ENCODE measurements around the gene IFNLR1.
A peak's percentile ranks its signal among the peaks of the same experiment; 100 is the strongest.

IFNLR1 gene

DNA sequence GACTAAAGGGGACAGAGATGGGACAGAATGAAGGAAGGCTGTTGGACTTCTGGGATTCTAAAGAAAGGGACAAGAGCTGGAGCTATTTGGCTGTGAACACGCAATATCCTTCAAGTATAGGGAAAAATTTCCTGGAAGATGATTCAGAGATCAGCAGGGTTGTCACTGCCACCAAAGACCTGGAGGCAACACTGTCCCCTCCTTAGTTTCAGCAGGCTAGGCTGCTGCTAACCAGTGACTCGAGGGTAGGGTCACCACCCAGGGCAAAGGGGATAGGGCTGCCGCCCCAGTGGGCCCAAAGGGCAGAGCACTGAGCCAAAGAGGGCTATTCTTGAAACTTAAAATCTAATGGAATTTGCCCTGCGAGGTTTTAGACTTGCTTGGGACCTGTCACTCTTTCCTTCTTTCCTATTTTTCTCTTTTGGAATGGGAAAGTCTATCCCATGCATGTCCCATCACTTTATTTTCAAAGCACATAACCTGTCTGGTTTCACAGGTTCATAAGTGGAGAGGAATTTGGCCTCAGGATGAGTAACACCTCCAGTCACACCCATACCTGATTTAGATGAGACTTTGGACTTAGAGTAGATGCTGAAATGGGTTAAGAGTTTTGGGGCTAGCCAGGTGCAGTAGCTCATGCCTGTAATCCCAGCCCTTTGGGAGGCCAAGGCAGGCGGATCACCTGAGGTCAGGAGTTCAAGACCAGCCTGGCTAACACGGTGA lies 11.9 kb downstream of the IFNLR1 start:
- DNase-seq, result no peak

DNA sequence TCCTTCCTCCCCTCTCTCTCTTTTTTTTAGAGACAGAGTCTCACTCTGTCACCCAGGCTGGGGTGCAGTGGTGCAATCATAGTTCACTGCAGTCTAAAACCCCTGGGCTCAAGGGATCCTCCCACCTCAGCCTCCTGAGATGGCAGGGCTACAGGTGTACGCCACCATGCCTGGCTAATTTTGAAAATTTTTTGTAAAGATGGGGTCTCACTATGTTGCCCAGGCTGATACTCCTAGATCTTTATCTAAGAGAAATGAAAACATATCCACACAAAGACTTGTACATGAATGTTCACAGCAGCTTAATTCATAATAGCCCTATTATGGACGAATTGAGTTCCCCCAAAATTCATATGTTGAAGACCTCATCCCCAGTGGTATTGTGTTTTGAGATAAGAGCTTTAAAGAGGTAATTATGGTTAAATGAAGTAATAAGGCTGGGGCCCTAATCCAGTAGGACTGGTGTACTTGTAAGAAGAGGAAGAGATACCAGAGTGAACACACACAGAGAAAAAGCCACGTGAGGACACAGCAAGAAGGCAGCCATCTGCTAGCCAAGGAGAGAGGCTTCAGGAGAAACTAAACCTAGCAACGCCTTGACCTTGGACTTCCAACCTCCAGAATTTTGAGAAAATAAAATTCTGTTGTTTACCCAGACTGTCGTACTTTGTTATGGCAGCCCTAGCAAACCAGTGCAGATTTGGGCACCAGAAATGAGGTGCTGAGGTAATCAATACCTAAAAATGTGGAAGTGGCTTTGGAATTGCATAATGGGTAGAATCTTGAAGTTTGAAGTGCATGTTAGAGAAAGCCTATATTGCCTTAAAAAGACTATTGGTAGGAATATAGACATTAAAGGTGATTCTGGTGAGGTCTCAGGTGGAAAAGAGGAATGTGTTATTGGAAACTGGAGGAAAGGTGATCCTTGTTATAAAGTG lies 13.2 kb downstream of the IFNLR1 start:
- no peak for DNase-seq

DNA sequence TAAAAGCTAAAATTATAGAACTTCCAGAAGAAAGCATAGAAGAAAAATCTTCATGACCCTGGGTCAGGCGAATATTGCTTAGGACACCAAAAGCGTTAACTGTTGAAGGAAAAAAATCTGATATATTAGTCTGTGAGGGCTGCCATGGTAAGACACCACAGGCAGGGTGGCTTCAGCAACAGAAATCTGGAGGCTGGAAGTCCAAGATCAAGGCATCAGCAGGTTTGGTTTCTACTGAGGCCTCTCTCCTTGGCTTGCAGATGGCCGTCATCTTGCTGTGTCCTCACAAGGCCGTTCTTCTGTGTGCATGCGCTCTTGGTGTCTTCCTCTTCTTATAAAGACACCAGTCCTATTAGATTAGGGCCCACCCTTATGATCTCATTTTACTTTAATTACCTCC lies 14.5 kb downstream of the IFNLR1 start:
- DNase-seq, result no peak

DNA sequence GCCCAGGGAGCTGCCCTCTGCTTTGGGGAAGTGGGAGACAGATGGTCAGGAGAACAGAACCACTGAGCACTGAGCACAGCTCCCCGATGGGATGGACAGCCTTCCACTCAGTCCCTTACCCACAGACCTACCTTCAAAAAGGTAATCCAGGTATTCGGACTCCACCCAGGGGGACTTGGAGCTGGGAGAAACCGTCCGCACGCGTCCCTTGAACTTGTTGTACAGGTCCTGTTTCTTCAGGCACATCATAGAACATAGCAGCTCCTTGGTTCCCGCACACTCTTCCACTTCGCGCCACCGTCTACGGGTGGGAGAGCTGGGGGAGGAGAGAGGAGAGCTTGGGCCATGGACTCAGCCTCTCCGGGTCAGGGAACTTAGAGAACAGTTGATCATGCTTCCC lies 17.8 kb downstream of the IFNLR1 start:
- no peak for DNase-seq

DNA sequence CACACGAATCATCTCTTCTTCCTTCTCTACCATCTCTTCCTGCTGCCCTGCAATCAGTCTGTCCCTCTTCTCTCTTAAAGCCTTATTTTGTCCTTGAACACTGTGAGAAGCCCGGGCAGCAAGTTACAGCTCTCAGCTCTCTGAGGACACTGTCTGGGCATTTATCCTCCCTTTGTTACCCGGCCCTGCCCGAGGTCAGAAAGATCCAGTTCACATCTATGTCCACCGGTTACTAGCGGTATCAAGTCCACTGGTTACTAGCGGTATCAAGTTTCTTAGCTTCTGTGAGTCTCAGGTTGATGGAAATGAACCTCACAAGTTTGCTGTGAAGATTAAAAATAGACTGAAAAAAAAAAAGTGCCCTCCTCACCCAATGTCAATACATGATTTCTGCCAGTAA lies 18.8 kb downstream of the IFNLR1 start:
- no peak for DNase-seq

DNA sequence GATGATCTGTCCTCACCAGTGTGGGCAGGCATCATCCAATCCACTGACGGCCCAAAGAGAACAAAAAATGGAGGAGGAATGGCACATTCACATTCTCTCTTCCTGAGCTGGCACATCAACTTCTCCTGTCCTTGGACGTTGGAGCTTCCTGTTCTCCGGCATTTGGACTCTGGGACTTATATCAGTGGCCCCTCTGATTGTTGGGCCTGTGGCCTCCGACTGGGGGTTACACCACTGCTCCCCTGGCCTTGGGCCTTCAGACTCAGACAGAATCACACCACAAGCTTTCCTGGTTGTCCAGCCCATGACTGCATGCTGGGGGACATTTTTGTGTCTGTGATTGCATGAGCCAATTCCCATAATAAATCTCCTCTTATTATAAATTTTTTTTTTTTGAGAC lies 20.1 kb downstream of the IFNLR1 start:
- no peak for DNase-seq

DNA sequence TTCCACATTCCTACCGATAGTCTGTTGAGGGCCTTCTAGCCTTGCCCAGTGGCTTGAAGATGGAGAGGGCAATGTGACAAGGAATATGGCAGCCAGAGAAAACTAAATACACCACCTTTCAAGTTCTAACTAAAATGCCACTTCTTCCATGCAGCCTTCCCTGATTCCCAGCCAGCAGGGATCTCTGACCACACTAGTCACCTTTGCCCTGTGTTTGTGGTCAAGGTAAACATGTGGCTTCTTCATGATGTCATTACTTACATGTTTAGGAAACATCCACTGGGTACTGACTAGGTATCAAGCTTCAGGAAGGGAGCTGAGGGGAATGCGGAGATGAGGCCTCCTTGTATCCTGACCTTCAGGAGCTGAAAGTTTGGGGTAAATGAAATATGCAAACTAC lies 21.6 kb downstream of the IFNLR1 start:
- no peak for DNase-seq

DNA sequence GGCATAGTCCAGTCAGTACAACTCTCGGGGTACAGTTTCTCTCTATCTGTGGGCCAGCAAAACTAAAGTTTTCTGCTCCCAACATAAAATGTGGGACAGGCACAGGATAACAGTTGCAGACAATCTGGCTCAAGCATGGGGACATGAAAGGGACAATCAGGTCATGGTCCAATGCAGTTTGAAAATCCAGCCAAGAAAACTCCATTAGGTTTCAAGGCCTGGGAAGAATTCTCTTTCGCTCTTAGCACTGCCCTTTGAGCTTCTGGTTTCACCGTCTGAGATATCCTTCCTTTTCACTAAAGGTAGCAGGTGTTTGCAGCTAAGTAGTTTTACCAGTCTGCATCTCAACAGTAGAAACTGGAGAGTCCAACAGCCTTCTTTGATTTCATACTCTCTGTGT lies 23.1 kb downstream of the IFNLR1 start:
- no peak for DNase-seq

DNA sequence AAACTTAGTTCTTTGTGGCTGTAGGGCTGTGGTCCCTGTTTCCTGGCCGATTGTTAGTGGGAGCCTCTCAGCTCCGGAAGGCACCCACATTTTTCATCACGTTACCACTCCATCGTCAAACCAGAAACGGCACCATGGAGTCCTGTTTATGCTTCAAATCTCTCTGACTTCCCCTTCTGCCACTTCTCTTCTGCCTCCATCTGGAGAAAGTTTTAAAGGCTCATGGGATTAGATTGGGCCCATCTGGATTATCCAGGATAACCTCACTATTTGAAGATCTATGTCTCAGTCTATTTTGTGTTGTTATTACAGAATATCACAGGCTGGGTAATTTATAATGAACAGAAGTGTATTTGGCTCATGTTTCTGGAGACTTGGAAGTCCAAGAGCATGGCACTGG lies 24.9 kb downstream of the IFNLR1 start:
- no peak for DNase-seq

DNA sequence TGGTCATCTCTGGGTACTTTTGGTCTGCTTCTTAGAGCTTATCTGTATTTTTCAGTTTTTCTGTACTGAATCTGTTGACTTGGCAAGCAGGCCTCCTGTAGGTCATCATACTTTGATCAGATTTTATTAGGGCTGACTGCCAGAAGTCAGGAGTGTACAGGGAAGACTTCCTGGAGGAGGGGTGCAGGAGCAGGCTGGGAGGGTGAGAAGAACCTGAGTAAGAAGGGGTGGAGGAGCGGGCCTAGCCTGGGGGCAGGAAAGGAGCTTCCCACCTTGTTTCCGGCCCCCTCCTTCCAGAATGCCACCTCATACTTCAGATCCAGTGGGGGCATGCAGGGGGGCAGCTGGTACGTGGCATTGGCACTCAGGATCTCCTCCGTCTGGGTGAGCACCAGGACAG lies 25.8 kb downstream of the IFNLR1 start:
- DNase-seq, result no peak

DNA sequence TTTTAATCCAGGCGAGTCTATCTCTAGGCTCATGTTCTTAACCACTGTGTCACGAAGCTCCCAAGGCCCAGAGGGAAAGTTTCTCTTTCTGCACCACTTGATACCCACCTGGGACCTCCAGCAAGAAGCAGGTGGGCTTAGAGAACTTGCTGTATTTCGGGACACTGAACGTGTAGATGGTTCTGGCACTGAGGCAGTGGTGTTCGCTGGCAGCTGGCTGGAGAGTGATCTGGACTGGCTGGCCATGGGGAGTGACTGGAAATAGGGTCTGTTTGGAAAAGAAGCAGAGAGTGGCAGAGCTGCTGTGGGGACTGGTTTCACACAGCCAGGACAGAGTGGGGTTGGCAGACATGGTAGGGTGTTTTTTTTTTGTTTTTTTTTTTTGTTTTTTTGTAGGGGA lies 27.7 kb downstream of the IFNLR1 start:
- no peak for DNase-seq

DNA sequence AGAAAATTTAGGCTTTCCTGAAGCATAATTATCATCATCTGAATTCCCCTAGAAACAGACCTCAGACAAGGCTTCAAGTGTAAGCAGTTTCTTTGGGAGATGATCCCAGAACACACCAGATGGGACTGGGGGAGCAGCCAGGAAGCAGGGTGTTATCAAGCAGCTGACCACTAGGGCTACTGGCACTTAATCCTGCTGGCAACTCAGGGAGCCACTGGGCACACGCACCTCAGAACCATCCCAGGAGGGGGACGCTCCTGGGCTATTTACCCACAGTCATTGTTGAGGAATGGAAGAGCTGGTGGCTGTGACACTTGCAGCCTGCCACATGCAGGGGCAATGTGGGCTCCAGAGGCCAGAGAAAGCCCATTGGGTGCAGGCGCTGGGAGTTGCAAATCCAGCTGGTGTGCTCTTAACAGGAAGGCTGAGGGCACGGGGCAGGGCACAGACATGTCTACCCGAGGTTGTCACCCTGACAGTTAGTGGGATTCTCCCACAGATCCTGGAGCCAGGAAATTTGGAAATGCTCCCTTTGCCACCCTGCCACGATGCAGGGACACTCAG lies 29.1 kb downstream of the IFNLR1 start:
- no peak for DNase-seq

DNA sequence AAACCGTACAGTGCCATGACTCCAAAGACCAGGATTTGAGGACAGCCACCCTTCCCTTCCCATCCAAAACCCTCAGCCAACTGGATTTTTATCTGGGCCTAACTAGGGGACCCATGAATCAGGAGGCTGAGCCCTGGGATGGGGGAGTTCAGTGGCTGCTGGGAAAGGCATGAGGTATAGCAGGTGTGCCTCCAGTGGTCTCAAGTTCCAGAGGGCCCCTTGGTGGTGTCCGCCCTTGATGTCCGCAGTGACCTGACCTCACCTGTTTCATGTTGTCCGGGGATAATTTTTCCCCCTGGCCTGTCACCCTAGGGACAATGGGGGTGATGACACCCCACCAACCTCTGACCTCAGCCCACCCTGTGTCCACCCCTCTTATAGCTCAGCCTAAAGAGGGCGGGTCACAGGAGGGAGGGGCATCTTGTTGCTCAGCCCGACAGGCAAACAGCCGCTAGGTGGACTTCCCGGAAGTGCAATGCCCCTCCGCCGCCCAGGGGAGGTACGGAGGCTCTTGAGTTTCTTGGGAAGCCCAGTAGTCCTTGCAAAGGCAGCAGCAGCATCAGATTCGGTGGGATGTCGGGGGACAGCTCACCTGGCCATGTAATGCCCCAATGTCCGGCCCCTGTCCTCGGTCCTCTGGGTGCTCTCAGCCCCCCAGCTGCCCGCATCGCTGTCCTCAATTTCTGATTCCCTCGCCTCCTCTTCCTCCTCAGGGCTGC lies 30.4 kb downstream of the IFNLR1 start:
- no peak for DNase-seq

DNA sequence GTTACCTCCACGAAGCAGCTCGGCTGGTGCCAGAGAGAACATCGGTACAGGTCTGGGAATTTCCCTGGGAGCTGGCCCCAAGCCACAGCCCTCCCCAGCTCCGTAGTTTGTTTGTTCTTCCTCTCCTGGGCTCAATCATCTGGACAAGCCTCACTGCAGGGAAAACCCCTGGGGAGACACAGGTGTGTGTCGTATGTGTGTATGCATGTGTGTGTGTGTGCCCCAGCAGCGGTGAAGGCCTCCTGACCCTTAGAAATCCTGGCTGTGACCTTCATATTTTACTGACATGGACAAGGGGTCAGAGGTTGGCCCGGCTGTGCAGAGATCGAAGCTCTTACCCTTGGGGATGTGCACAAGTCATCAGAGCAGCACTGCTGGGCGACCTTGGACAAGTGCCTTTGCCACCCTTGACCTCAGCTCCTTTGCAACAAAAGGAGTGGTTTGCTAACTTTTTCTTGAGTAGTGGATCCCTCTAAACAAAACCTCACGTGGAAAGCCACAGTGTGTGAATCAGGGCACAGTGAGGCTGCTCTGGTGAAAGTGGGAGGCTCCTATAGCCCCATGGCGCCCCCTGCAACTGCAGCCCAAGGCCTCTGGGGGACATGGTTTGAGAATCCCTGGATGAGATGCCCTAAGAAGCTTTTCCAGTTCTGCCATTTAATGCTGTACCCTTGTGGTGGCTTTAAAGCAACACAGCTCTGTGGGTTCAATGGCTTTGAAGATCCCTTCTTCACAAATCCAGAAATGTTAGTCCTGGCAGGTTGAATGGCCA lies 31.9 kb downstream of the IFNLR1 start:
- no peak for DNase-seq

DNA sequence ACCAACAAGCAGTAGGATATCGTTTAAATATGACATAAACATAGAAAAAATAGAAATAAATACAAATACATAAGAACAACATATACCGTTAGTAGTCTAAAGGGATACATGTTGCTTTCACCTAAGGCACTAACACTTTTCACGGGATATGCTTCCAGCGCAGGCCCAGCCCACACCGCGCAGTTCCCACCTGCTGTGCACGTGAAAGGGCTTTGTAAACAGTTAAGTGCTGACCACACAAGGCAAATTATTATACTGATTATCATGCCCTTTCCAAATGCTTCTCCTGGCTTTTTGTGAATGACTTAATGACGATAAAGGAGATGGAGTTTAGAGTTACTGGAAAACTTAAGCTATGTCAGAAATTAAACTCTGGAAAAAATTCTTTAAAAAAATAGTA lies 32.9 kb downstream of the IFNLR1 start:
- no peak for DNase-seq

DNA sequence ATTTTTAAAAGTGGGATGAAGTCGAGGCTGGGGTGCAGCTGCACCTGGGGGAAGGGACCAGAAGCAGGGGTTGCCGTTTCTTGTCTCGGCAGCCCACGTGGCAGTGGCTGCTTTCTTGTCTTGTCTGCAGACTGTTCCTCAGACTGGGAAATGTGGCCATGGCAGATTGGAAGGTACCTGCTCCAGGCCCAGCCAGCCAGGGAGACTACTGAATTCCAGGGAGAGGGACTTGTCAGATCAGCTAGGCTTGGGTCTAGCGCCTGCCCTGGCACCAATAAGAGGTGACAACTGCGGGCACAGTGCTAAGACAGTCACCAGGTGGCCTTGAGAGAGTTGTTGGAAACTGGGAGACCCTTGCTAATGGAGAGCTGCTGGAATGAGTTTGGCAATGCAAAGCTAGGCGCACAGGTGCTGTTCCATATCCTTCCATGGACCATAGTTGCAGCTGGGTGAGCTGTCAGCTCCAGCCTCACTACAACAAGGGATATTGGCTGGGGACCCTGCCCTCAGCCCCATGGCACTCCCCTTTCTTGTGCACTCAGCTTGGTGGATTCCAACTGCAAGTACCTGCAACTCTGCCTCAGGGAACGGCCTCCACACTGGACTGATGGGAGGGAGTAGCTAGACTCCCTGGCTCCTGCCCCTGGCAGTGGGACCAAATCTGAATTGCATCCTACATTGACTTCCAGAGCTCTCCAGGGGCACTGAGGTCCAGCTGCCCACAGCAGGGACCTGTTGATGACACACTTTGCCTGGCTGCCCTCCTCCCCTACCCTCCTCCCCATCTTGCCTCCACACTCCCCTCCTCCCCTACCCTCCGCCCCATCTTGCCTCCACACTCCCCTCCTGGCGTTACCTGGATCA lies 34.2 kb downstream of the IFNLR1 start:
- no peak for DNase-seq

DNA sequence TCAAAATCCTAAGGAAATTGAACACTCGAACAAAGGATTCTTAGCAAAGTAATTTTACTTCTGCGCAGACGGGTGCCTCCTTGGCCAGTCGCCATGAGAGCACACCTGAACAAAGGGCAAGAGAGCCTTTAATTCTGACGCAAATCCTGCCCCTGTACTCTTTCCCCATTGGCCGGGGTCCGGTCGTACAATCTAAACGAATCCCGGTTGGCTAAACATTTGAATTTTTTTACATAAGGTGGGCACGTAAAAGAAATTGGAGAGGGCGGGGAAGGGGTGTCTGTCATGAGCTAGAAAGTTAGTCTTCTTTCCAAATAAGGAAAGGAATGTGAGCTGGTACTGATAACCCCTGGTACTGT lies 35.9 kb downstream of the IFNLR1 start:
- DNase-seq, result peak in 1 of 2 experiments; percentile 23

DNA sequence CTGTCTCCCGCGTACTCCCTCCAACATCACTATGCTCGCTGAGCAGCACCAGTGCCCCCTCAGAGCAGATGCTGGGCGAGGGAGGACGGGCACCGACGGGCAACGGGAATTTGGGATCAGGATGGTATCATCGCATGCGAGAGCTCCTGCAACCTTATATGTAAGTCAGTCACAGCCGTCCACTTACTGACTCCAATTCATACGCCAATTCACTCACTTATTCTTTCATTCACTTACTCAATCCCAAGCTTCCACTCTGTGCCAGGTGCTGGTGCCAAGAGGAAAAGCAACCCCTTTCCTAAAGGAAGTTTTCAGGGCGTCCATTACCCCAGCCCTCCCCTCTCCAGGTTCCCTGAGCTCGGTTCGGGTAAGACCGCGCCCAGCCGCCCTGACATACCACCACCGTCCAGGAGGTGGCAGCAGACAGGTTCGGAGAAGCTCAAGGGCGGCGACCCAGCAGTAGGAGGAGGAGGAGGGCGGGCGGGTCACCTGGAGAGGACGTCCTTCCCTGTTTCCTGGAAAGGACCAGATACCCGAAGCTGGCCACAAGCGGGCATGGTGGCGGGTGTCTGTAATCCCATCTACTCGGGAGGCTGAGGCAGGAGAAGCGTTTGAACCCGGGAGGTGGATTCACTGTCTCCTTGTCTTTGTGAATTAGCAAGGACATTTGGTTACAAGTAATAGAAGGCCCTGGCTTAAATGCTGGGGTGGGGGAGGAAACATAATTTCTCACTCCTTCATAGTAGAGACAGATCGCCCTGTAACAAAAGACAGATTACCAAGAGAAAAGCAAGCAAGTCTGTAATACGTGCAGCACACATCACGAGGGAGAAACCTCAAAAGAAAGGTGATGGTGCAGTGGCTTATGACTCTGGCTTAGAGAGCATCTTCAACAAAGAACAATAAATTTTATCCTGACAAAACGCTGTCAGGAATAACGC lies 36.6 kb downstream of the IFNLR1 start:
- peak; percentile 80 to 82 for DNase-seq

DNA sequence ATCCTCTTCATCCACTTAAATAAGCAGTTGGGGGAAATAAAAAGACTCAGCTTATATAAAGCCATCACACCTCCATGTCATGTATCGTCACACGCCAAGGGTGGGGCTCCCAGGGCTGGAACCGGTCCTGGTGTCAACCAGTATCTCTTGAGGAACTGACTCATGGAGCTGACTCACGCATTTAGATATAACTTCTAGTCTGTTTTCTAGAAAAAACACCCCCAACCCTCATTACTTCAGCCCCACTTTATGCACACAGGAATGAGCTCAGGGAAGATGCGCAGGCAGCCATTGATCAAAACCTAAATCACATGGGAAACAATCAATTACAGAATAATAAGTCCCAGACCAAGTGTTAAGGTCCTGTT lies 37.2 kb downstream of the IFNLR1 start:
- no peak for DNase-seq

DNA sequence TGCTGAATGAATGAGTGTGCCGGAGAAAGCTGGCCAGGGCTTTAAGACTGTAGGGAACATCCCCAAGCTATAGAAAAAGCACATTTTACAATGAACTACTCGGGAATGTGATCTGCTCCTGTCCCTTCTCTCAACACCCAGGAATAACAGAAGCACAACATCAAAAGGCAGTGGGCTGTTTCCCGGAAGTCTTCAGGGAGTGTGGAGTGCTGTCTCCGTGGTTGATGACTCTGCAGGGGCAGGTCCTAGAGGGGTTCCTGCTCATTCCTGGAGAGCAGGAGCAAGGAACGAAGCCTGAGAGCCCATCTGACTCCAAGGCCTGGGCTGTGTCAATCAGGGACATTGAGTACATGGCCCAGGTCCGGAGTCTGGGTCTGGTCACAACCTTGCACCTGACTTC lies 39.3 kb downstream of the IFNLR1 start:
- no peak for DNase-seq

DNA sequence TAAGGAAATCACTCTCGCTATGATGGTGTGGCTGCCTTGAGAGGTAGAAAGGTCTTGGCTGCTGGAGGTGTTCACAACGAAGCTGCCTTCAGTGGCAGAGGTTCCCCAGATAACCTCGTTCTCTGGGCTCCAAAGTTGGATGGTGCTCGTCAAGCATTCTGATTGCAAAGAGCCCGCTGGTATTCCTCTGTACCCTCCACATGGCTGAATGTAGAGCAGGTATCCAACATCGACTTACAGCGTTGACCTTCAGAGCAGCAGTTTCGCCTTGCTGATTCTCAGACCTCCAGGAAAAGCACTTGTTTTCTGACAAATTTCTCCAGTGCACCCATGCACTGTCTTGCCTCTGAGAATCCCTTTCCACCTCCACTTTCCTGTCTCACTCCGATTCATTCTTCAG lies 39.9 kb downstream of the IFNLR1 start:
- no peak for DNase-seq

Measured in NCI-H1930 (cell line).